ENCODE data around the gene CNKSR1.

CNKSR1 gene

DNA sequence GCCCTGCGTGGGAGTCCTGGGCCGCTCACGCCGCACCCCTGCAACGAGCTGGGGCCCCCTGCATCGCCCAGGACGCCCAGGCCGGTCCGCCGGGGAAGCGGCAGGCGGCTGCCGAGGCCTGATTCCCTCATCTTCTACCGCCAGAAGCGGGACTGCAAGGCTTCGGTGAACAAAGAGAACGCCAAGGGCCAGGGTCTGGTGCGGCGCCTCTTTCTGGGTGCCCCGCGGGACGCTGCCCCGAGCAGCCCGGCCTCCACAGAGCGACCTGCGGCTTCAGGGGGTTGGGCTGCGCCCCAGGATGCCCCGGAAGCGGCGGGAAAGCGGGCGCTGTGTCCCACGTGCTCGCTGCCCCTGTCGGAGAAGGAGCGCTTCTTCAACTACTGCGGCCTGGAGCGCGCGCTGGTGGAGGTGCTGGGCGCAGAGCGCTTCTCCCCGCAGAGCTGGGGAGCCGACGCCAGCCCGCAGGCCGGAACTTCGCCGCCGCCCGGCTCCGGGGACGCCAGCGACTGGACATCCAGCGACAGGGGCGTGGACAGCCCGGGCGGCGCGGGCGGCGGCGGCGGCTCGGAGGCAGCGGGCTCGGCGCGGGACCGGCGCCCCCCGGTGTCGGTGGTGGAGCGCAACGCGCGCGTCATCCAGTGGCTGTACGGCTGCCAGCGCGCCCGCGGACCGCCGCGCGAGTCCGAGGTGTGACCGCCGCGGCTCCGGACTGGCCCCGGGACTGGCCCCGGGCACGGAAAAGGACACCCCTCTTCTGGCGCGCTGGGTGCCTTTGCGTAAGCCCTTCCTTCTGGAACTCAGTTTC, 15.7 kb upstream of the CNKSR1 start:
- H3K27me3 ChIP-seq (ENCODE audit: control insufficient read depth, insufficient read depth, low read length) = peaks cover 26% of the 10 kb centered on the region
- no peaks in the 10 kb centered on the region for H3K9me3 ChIP-seq (ENCODE audit: control insufficient read depth, insufficient read depth, low read length)
- H3K4me3 ChIP-seq (ENCODE audit: low read length) = peak overlapping the region; percentile 38; the same call in 1 of the 2 replicates
- H3K27ac ChIP-seq (ENCODE audit: low read length) = no peak overlapping the region
- H3K36me3 ChIP-seq (ENCODE audit: control insufficient read depth, insufficient read depth, low read length) = no peaks in the 10 kb centered on the region
- no CpG with 5 or more reads among the region's 98 CpGs for WGBS (ENCODE audit: insufficient coverage, insufficient read length)
- H3K4me1 ChIP-seq (ENCODE audit: control insufficient read depth, insufficient read depth, low read length) = peaks cover 10% of the 10 kb centered on the region
- no peak for DNase-seq (ENCODE audit: low read depth, low spot score)

DNA sequence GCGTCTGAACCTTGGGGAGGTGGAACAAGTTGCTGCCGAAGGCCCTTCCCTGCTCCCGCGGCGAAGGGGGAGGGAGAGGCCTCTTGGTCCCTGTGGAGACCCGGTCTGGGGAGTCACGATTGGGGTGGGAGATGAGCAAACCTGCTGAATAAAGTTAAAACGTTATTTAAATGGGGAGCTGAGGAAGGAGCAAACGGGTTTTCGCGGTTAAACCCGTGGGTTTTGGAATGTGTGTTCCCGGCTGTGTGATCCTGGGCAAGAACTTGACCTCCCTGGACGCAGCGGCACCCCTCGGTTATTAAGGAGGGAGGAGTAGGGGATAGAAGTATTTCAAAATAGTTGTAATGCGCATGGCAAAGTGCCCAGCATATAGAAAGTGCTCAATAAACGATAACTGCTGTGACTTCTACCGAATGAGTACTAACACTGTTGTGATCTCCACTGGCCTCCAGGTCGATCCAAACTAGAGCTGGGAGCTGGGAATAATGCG, 15.0 kb upstream of the CNKSR1 start:
- WGBS (ENCODE audit: insufficient coverage, insufficient read length) = no CpG with 5 or more reads among the region's 21 CpGs
- H3K4me1 ChIP-seq (ENCODE audit: control insufficient read depth, insufficient read depth, low read length) = peaks cover 10% of the 10 kb centered on the region
- H3K9me3 ChIP-seq (ENCODE audit: control insufficient read depth, insufficient read depth, low read length) = no peaks in the 10 kb centered on the region
- H3K27ac ChIP-seq (ENCODE audit: low read length) = no peak overlapping the region
- H3K4me3 ChIP-seq (ENCODE audit: low read length) = peak overlapping the region; percentile 38; the same call in 1 of the 2 replicates
- DNase-seq (ENCODE audit: low read depth, low spot score) = no peak
- H3K36me3 ChIP-seq (ENCODE audit: control insufficient read depth, insufficient read depth, low read length) = no peaks in the 10 kb centered on the region
- H3K27me3 ChIP-seq (ENCODE audit: control insufficient read depth, insufficient read depth, low read length) = peaks cover 24% of the 10 kb centered on the region

- Histone ChIP-seq H3K4me1 (ENCODE audit: control insufficient read depth, insufficient read depth, low read length) (peaks cover 10% of the 10 kb centered on the region), H3K4me3 (ENCODE audit: low read length) (no peak overlapping the region), H3K36me3 (ENCODE audit: control insufficient read depth, insufficient read depth, low read length) (no peaks in the 10 kb centered on the region), H3K27me3 (ENCODE audit: control insufficient read depth, insufficient read depth, low read length) (peaks cover 24% of the 10 kb centered on the region), H3K9me3 (ENCODE audit: control insufficient read depth, insufficient read depth, low read length) (no peaks in the 10 kb centered on the region), H3K27ac (ENCODE audit: low read length) (no peak overlapping the region)
- no CpG with 5 or more reads among the region's 9 CpGs for WGBS (ENCODE audit: insufficient coverage, insufficient read length)
- no peak for DNase-seq (ENCODE audit: low read depth, low spot score)
These were observed 13.6 kb upstream of the CNKSR1 start for GRCh38 chr1:26163684-26164035.

- Histone ChIP-seq H3K9me3 (ENCODE audit: control insufficient read depth, insufficient read depth, low read length) (no peaks in the 10 kb centered on the region), H3K27ac (ENCODE audit: low read length) (no peak overlapping the region), H3K27me3 (ENCODE audit: control insufficient read depth, insufficient read depth, low read length) (peaks cover 24% of the 10 kb centered on the region), H3K4me3 (ENCODE audit: low read length) (peak overlapping the region; percentile 27; the same call in 1 of the 2 replicates), H3K4me1 (ENCODE audit: control insufficient read depth, insufficient read depth, low read length) (peaks cover 8% of the 10 kb centered on the region), H3K36me3 (ENCODE audit: control insufficient read depth, insufficient read depth, low read length) (no peaks in the 10 kb centered on the region)
- no peak for DNase-seq (ENCODE audit: low read depth, low spot score)
- no CpG with 5 or more reads among the region's 72 CpGs for WGBS (ENCODE audit: insufficient coverage, insufficient read length)
These were observed 13.0 kb upstream of the CNKSR1 start for GRCh38 chr1:26164036-26164860.

DNA sequence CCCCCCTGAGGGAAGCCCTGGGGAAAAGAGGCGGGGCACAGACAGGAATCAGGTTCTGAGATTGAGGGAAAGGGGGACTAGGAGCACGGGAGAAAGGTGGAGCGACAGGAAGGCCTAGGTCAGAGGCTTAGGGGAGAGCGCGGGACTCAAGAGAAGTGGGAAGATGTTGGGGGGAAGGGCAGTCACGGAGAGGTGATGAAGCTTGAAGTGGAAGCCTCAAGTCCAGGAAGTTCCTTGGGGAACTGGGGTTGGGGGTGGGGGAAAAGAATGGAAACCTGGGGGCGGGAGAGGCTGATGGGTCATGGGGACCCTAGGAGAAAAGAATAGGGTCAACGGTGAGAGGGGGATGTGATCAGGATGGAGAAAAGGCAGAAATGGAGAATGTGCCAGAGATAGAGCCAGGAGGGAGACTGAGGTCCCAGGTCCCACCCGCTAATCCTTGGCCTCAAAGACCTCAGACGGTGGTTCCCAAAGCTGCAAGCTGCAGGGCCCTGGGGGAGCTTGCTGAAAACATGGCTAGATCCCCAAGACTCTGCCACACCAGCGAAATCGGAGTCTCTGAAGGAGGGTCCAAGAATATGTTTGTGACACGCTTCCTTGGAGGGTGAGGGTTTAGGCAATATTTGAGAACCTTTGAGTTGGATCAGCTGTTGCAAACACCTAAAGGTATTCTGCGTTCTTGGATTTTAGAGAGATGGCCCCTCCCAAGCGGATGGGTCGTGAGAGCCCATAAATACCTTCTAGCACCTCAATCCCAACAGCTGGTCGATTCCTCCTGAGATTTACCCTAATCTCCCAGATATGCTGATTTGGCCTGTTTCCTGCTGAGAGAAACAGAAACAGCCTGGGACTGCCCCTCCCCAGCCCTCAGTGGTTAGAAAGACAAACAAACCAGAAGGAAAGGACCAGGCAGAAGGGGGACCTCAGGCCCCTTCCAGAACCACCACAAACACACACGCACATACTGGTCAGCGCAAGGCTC, 12.1 kb upstream of the CNKSR1 start:
- H3K4me1 ChIP-seq (ENCODE audit: control insufficient read depth, insufficient read depth, low read length) = peaks cover 7% of the 10 kb centered on the region
- peaks cover 24% of the 10 kb centered on the region for H3K27me3 ChIP-seq (ENCODE audit: control insufficient read depth, insufficient read depth, low read length)
- peak overlapping the region; percentile 27; the same call in 1 of the 2 replicates for H3K4me3 ChIP-seq (ENCODE audit: low read length)
- no peak overlapping the region for H3K27ac ChIP-seq (ENCODE audit: low read length)
- no CpG with 5 or more reads among the region's 19 CpGs for WGBS (ENCODE audit: insufficient coverage, insufficient read length)
- no peaks in the 10 kb centered on the region for H3K9me3 ChIP-seq (ENCODE audit: control insufficient read depth, insufficient read depth, low read length)
- DNase-seq (ENCODE audit: low read depth, low spot score) = no peak
- no peaks in the 10 kb centered on the region for H3K36me3 ChIP-seq (ENCODE audit: control insufficient read depth, insufficient read depth, low read length)

- Histone ChIP-seq H3K27ac (ENCODE audit: low read length) (no peak overlapping the region), H3K4me1 (ENCODE audit: control insufficient read depth, insufficient read depth, low read length) (peaks cover 10% of the 10 kb centered on the region), H3K27me3 (ENCODE audit: control insufficient read depth, insufficient read depth, low read length) (peaks cover 17% of the 10 kb centered on the region), H3K4me3 (ENCODE audit: low read length) (no peak overlapping the region), H3K9me3 (ENCODE audit: control insufficient read depth, insufficient read depth, low read length) (no peaks in the 10 kb centered on the region), H3K36me3 (ENCODE audit: control insufficient read depth, insufficient read depth, low read length) (no peaks in the 10 kb centered on the region)
- DNase-seq (ENCODE audit: low read depth, low spot score) = no peak
- no CpG with 5 or more reads among the region's 4 CpGs for WGBS (ENCODE audit: insufficient coverage, insufficient read length)
These were observed 10.5 kb upstream of the CNKSR1 start for GRCh38 chr1:26166719-26167281.

DNA sequence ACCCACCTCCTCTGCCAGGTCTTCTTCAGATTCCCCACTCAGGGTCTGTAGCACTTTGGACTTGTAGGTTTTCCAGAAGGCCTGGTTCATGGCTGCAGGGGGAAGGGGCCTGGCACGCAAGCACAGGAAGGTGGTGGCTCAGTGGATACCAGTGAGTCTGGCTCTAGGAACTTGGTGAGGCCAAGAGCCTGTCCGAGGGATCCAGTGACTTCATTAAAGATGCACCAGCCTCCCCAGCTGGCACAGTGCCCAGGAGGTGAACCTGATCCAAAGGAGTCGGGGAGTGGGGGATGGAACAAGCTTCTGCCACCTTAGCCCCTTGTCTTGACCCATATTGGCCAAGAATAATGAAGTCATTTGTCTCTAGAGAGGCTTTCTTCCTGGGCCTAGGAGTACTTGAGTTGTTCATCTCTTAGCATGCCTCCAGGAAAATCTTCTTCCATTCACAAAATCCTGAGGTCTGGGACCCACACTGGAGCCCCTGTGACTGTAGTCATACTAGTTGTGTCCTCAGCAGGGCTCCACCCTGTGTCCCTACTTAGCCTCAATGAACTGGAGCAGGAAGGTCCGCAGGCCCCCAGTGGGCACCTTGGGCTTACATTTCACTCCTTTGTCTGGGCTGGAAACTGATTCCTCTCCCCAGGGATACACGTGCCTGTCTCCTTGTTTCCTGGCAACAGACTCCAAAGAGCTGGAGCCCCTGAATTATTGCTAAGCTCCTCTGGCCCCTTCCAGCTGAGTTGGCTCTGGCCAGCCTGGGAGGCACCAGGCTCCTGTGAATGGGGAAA, 8.7 kb upstream of the CNKSR1 start, which contains the start of gene C1orf232:
Gene C1orf232 (minus strand): TSS at position 554 of the 788 bp plus-strand sequence. CDS start 464 bp downstream, at position 90.
- Histone ChIP-seq H3K4me1 (ENCODE audit: control insufficient read depth, insufficient read depth, low read length) (peaks cover 10% of the 10 kb centered on the region), H3K27me3 (ENCODE audit: control insufficient read depth, insufficient read depth, low read length) (peaks cover 4% of the 10 kb centered on the region; the same call in 1 of the 2 replicates), H3K27ac (ENCODE audit: low read length) (no peak within 1 kb of the TSS), H3K36me3 (ENCODE audit: control insufficient read depth, insufficient read depth, low read length) (no peaks in the 10 kb centered on the region), H3K9me3 (ENCODE audit: control insufficient read depth, insufficient read depth, low read length) (no peaks in the 10 kb centered on the region), H3K4me3 (ENCODE audit: low read length) (peak within 1 kb of the TSS; percentile 84; the same call in 1 of the 2 replicates)
- DNase-seq (ENCODE audit: low read depth, low spot score) = no peak
- no CpG with 5 or more reads among the region's 5 CpGs for WGBS (ENCODE audit: insufficient coverage, insufficient read length)

GRCh38 chr1:26169198-26169554, 8.1 kb upstream of the CNKSR1 start:
- H3K36me3 ChIP-seq (ENCODE audit: control insufficient read depth, insufficient read depth, low read length) = no peaks in the 10 kb centered on the region
- H3K4me3 ChIP-seq (ENCODE audit: low read length) = no peak overlapping the region
- peaks cover 10% of the 10 kb centered on the region for H3K4me1 ChIP-seq (ENCODE audit: control insufficient read depth, insufficient read depth, low read length)
- H3K9me3 ChIP-seq (ENCODE audit: control insufficient read depth, insufficient read depth, low read length) = no peaks in the 10 kb centered on the region
- WGBS (ENCODE audit: insufficient coverage, insufficient read length) = no CpG with 5 or more reads among the region's 4 CpGs
- H3K27ac ChIP-seq (ENCODE audit: low read length) = no peak overlapping the region
- no peak for DNase-seq (ENCODE audit: low read depth, low spot score)
- H3K27me3 ChIP-seq (ENCODE audit: control insufficient read depth, insufficient read depth, low read length) = no peaks in the 10 kb centered on the region

Data from iPS DF 6.9 (cell line).